ENCODE measurements around the gene GRAMD1A. TPM values are rescaled to one million over a fixed set of nuclear protein-coding genes. Genes with fewer than 3 reads are reported as not detected.
"Not testable (repeated sequence)": the region's sequence is repeated elsewhere in the genome, so short reads cannot be mapped to it uniquely, and the experiment has no call there.

The GRAMD1A gene
- total RNA-seq, 1 donor = 23.3 TPM

GRCh38 chr19:35006342-35006998 lies 6.3 kb downstream of the GRAMD1A start:
- TF ChIP-seq CTCF (IDR thresholded peaks at IDR 0.05; ENCODE audit: insufficient read depth, low read depth, low read length) = no peak
- DNase-seq (ENCODE audit: low read depth) = peak; percentile 57
- H3K4me3 ChIP-seq (ENCODE audit: low read depth, low read length) = no peak overlapping the region

- DNase-seq (ENCODE audit: low read depth) = no peak
- H3K4me3 ChIP-seq (ENCODE audit: low read depth, low read length) = no peak overlapping the region
- TF ChIP-seq CTCF (IDR thresholded peaks at IDR 0.05; ENCODE audit: insufficient read depth, low read depth, low read length) = no peak
These were observed 6.9 kb downstream of the GRAMD1A start for GRCh38 chr19:35006999-35007365.

GRCh38 chr19:35007427-35007826 lies 7.3 kb downstream of the GRAMD1A start:
- DNase-seq (ENCODE audit: low read depth) = not testable (repeated sequence)

GRCh38 chr19:35008891-35009341 lies 8.8 kb downstream of the GRAMD1A start:
- DNase-seq (ENCODE audit: low read depth) = no peak
- H3K4me3 ChIP-seq (ENCODE audit: low read depth, low read length) = no peak overlapping the region
- no peak for TF ChIP-seq CTCF (IDR thresholded peaks at IDR 0.05; ENCODE audit: insufficient read depth, low read depth, low read length)

More at GRCh38 chr19:35007427-35007826, 7.3 kb downstream of the GRAMD1A start:
- H3K4me3 ChIP-seq (ENCODE audit: low read depth, low read length) = not testable (repeated sequence)

DNA sequence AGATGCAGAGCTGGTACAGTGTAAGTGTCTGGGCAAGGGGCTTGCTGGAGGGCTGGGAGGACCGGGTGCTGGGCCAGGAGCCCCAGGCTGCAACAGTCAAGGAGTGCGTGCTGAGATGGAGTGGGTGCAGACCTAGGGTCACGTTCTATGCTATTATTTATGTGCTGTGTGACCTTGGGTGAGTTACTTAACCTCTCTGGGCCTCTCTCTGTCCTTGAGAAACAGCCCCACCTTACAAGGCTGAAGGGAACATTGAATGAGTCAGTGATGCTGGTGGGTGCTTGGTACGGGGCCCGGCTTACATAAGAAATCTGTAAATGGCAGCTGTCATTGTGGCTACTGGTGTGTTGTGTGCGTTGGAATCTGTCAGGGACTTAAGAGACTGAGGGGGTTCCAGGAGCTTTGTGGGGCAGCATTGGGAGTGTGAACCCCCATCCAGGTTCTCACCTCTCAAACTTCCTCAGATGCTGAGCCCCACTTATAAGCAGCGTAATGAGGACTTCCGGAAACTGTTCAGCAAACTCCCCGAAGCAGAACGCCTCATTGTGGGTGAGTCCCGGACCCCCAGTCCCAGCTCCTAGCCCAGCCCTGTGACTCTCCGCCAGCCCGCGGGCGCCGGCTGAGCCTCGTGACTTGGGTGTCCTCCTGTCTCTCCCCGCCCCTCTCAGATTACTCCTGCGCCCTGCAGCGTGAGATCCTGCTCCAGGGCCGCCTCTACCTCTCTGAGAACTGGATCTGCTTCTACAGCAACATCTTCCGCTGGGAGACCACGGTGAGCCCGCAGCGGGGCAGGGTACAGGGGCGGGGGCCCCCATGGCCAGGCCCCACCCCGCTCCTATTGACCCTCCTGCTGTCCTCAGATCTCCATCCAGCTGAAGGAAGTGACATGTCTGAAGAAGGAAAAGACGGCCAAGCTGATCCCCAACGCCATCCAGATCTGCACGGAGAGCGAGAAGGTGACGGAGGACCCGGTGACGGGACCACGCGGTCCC lies 9.6 kb downstream of the GRAMD1A start:
- no peak for TF ChIP-seq CTCF (IDR thresholded peaks at IDR 0.05; ENCODE audit: insufficient read depth, low read depth, low read length)
- H3K4me3 ChIP-seq (ENCODE audit: low read depth, low read length) = no peak overlapping the region
- DNase-seq (ENCODE audit: low read depth) = no peak

DNA sequence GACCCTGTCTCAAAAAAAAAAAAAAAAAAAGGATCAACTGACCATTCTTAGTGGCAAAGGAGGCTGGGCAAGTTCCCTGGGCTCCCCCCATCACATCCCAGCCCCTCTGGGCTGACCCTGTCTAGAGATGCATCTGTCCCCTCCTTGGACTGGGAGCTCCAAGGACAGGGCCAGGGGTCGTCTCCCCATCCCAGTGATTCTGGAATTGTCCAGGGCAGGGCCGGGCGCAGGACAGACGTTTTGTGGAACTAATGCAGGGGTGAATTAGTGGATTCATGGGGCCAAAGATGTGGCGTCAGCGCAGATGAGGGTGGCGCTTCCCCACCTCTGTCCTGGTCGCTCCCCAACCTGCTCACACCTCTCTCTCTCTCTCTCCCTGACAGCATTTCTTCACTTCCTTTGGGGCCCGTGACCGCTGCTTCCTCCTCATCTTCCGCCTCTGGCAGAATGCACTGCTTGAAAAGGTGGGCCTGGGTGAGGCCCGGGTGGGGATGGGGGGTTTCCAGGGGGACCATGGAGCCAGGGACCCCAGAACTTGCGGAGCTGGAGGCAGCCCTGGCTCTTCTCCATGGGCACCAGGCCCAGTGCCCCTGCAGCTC lies 11.1 kb downstream of the GRAMD1A start:
- no peak for DNase-seq (ENCODE audit: low read depth)
- no peak overlapping the region for H3K4me3 ChIP-seq (ENCODE audit: low read depth, low read length)
- TF ChIP-seq CTCF (IDR thresholded peaks at IDR 0.05; ENCODE audit: insufficient read depth, low read depth, low read length) = no peak
